Endothelial cell of umbilical vein (primary cell): ENCODE results near the gene ARHGEF11. TPM values are rescaled to one million over a fixed set of nuclear protein-coding genes. Genes with fewer than 3 reads are reported as not detected.

Experiments used
- BruUV-seq: library from RNA; stranded (reverse); fragments of 400-500 nt; replicated peaks from 2 replicates; lab custom pipeline; 2021; lab: Mats Ljungman, UMichigan
- CTCF ChIA-PET: fragments of 300-600, 350-600 bp; sonication (Branson Sonifier 250); formaldehyde crosslinking; loops from one replicate; lab custom pipeline; 2021; ENCODE audit warnings: antibody characterized with exemption, inconsistent platforms; lab: Charles Lee
- POLR2A ChIA-PET: fragments of 300-600, 350-600 bp; sonication (Branson Sonifier 250); formaldehyde crosslinking; loops from one replicate; lab custom pipeline; 2021; ENCODE audit warnings: antibody characterized with exemption, inconsistent platforms; lab: Charles Lee
- DNase-seq: peaks from one replicate; pipeline ENCODE4 v3.0.0-alpha.2; 2011; ENCODE audit warnings: low read depth, low spot score
- FAIRE-seq: peaks from 2 replicates; lab custom pipeline; 2011; peaks lifted over from hg19 to GRCh38; lab: Jason Lieb, UNC
- H2AFZ ChIP-seq: 2 replicates; pipeline ENCODE4 v1.6.0; 2012; ENCODE audit warnings: low read depth, low read length, control low read depth, inconsistent platforms
- H3K27ac ChIP-seq: 2 replicates; pipeline ENCODE4 v1.5.1; 2011; ENCODE audit warnings: low read depth, mild to moderate bottlenecking, control low read depth, low read length, moderate library complexity; ENCODE audit not compliant: insufficient read depth
- H3K27me3 ChIP-seq, 2 experiments: 2 replicates each; pipeline versions ENCODE4 v1.6.0 to v1.6.1; 2011; ENCODE audit warnings: low read length in 2 of 2, mixed read lengths in 1 of 2; ENCODE audit not compliant: control insufficient read depth in 2 of 2, insufficient read depth in 2 of 2
- H3K36me3 ChIP-seq, 2 experiments: 2 replicates in 1 of 2; 3 replicates in 1 of 2; pipeline ENCODE4 v1.5.1; 2011; ENCODE audit warnings: low read length in 2 of 2, mild to moderate bottlenecking in 1 of 2, moderate library complexity in 1 of 2; ENCODE audit not compliant: control insufficient read depth in 2 of 2, insufficient read depth in 2 of 2; ENCODE audit errors: extremely low read depth in 1 of 2
- H3K4me1 ChIP-seq: 3 replicates; pipeline ENCODE4 v1.5.1; 2011; ENCODE audit warnings: mild to moderate bottlenecking, low read length; ENCODE audit not compliant: control insufficient read depth, insufficient read depth; ENCODE audit errors: extremely low read depth
- H3K4me2 ChIP-seq: 2 replicates; pipeline ENCODE4 v1.6.1; 2011; ENCODE audit warnings: low read length, control low read depth, mixed read lengths; ENCODE audit not compliant: insufficient read depth
- H3K4me3 ChIP-seq, 3 experiments: fragments of 200-600 bp in 1 of 3; sonication (generic), shearing (Covaris generic) in 1 of 3; replicated peaks in 1 of 3; 2 replicates each; pipeline ENCODE4 v1.5.1; 2011 to 2016; ENCODE audit warnings: control low read depth in 3 of 3, low read length in 3 of 3, mild to moderate bottlenecking in 2 of 3, inconsistent platforms in 1 of 3, low read depth in 1 of 3, moderate library complexity in 1 of 3; ENCODE audit not compliant: insufficient read depth in 1 of 3
- H3K79me2 ChIP-seq: 2 replicates; pipeline ENCODE4 v1.6.0; 2012; ENCODE audit warnings: low read length, inconsistent platforms; ENCODE audit not compliant: control insufficient read depth, insufficient read depth
- H3K9ac ChIP-seq: replicated peaks from 2 replicates; pipeline ENCODE3; 2011; ENCODE audit warnings: low read length, control low read depth; ENCODE audit not compliant: insufficient read depth; ENCODE audit errors: extremely low read depth
- H3K9me1 ChIP-seq: replicated peaks from 3 replicates; pipeline ENCODE4 v1.6.0; 2011; ENCODE audit warnings: mild to moderate bottlenecking, low read length; ENCODE audit not compliant: control insufficient read depth, insufficient read depth; ENCODE audit errors: extremely low read depth
- H3K9me3 ChIP-seq: replicated peaks from 2 replicates; pipeline ENCODE4 v1.5.1; 2012; ENCODE audit warnings: low read length, inconsistent platforms; ENCODE audit not compliant: control insufficient read depth, insufficient read depth
- H4K20me1 ChIP-seq: replicated peaks from 2 replicates; pipeline ENCODE3; 2011; ENCODE audit warnings: mild to moderate bottlenecking, low read length; ENCODE audit not compliant: control insufficient read depth, insufficient read depth; ENCODE audit errors: extremely low read depth
- CTCF ChIP-seq, 2 donors: IDR thresholded peaks; 1 replicate in 1 of 2; 2 replicates in 1 of 2; pipeline ENCODE4 v1.5.1; 2011; ENCODE audit warnings: low read length in 2 of 2, mild to moderate bottlenecking in 2 of 2, moderate library complexity in 2 of 2, control low read depth in 1 of 2, inconsistent platforms in 1 of 2, low read depth in 1 of 2; ENCODE audit not compliant: insufficient read depth in 1 of 2; ENCODE audit errors: extremely low read depth in 1 of 2
- EZH2 ChIP-seq: IDR thresholded peaks from 2 replicates; pipeline ENCODE4 v1.6.1; 2012; ENCODE audit warnings: borderline replicate concordance, low read depth, mild to moderate bottlenecking, moderate library complexity, low read length, inconsistent platforms; ENCODE audit not compliant: severe bottlenecking
- FOS ChIP-seq: IDR thresholded peaks from 2 replicates; pipeline ENCODE4 v1.6.1; 2011; ENCODE audit warnings: mild to moderate bottlenecking, low read length, moderate library complexity, borderline replicate concordance; ENCODE audit not compliant: insufficient read depth
- GATA2 ChIP-seq: IDR thresholded peaks from 2 replicates; pipeline ENCODE4 v1.7.0; 2011; ENCODE audit warnings: low read depth, mild to moderate bottlenecking, moderate library complexity, mixed read lengths, low read length; ENCODE audit not compliant: insufficient read length, insufficient read depth
- JUN ChIP-seq: IDR thresholded peaks from 2 replicates; pipeline ENCODE4 v1.6.1; 2011; ENCODE audit warnings: borderline replicate concordance, low read depth; ENCODE audit not compliant: insufficient read length, insufficient read depth
- MAX ChIP-seq: IDR thresholded peaks from 2 replicates; pipeline ENCODE4 v1.6.1; 2011; ENCODE audit not compliant: insufficient read depth, insufficient read length
- MYC ChIP-seq: IDR thresholded peaks from one replicate; pipeline ENCODE4 v1.6.1; 2011; ENCODE audit warnings: mild to moderate bottlenecking, low read depth, low read length
- POLR2A ChIP-seq: IDR thresholded peaks from 2 replicates; pipeline ENCODE4 v1.6.1; 2012; ENCODE audit warnings: low read depth, mild to moderate bottlenecking, control low read depth, low read length
- POLR2AphosphoS5 ChIP-seq: IDR thresholded peaks from 2 replicates; pipeline ENCODE4 v1.6.1; 2012; ENCODE audit warnings: low read depth, mild to moderate bottlenecking, control low read depth, low read length, moderate library complexity; ENCODE audit not compliant: insufficient read depth
- dilution Hi-C: fragments of 300-500 bp; cut with MboI; formaldehyde crosslinking; loops from one replicate; pipeline ENCODE4 v1.15.0; 2019; ENCODE audit warnings: low sequenced_read_pairs; ENCODE audit not compliant: extremely low pct_ligation_motif_present
- intact Hi-C: fragments of 100-400 bp; cut with micrococcal nuclease; formaldehyde crosslinking; loops from one replicate; pipeline ENCODE4 v1.10.0; 2022
- polyA plus RNA-seq, 4 experiments: library from polyadenylated mRNA; depleted of rRNA in 3 of 4; stranded (reverse) in 3 of 4; unstranded in 1 of 4; fragments of >200 nt; gene quantifications; 2 replicates each; pipeline versions ENCODE4 v1.2.1 to v1.2.3, GENCODE V29; 2011 to 2012; ENCODE audit warnings: missing spikeins in 1 of 4
- total RNA-seq: library from RNA; stranded (reverse); gene quantifications from 2 replicates; pipeline ENCODE4 v1.2.3, GENCODE V29; 2021

The ARHGEF11 gene
- total and polyA plus RNA-seq, 2 donors (not counting 3 experiments of a cell fraction or from before 2014, with no cell fraction given): 18.2 to 28.0 TPM

GRCh38 chr1:156942176-156942575 lies 103.4 kb downstream of the ARHGEF11 start:
- Histone ChIP-seq H3K79me2 (no peaks in the 10 kb centered on the region), H3K27me3 (no peaks in the 10 kb centered on the region), H3K4me2 (no peak overlapping the region), H3K4me3 (no peak overlapping the region), H2AFZ (no peak overlapping the region), H4K20me1 (no peaks in the 10 kb centered on the region), H3K4me1 (no peaks in the 10 kb centered on the region), H3K9me1 (no peaks in the 10 kb centered on the region), H3K36me3 (peaks cover 14 to 59% of the 10 kb centered on the region in 2 experiments), H3K27ac (no peak overlapping the region), H3K9ac (no peak overlapping the region), H3K9me3 (no peaks in the 10 kb centered on the region)
- BruUV-seq: no TSS peak
- ChIA-PET CTCF (interaction anchor here (1.2 to 1.7 kb wide), 4 partner anchors 14 to 132 kb away, joined by 3 to 5 read pairs (median 3); no protein-coding TSS in a partner anchor), POLR2A (no interaction called here)
- intact Hi-C loops (no loop called here), dilution Hi-C loops (no loop called here)
- FAIRE-seq (no peak), DNase-seq (no peak)
- no peak for TF ChIP-seq POLR2A
- no peak for TF ChIP-seq FOS
- no peak for TF ChIP-seq JUN
- TF ChIP-seq CTCF (IDR thresholded peaks at IDR 0.05; ENCODE audit: extremely low read depth in 1 of 2, insufficient read depth in 1 of 2, low read depth in 1 of 2, low read length in 2 of 2): no peak
- no peak for TF ChIP-seq POLR2AphosphoS5
- TF ChIP-seq GATA2: no peak
- no peak for TF ChIP-seq MAX
- no peak for TF ChIP-seq EZH2
- no peak for TF ChIP-seq MYC
